Islet of Langerhans (tissue), 1 donor: ENCODE results near the gene AFF3.
"Not testable (repeated sequence)": the region's sequence is repeated elsewhere in the genome, so short reads cannot be mapped to it uniquely, and the experiment has no call there.

Source experiments
- FAIRE-seq: peaks from one replicate; lab custom pipeline; 2011; peaks lifted over from hg19 to GRCh38; lab: Jason Lieb, UNC

The AFF3 gene

DNA sequence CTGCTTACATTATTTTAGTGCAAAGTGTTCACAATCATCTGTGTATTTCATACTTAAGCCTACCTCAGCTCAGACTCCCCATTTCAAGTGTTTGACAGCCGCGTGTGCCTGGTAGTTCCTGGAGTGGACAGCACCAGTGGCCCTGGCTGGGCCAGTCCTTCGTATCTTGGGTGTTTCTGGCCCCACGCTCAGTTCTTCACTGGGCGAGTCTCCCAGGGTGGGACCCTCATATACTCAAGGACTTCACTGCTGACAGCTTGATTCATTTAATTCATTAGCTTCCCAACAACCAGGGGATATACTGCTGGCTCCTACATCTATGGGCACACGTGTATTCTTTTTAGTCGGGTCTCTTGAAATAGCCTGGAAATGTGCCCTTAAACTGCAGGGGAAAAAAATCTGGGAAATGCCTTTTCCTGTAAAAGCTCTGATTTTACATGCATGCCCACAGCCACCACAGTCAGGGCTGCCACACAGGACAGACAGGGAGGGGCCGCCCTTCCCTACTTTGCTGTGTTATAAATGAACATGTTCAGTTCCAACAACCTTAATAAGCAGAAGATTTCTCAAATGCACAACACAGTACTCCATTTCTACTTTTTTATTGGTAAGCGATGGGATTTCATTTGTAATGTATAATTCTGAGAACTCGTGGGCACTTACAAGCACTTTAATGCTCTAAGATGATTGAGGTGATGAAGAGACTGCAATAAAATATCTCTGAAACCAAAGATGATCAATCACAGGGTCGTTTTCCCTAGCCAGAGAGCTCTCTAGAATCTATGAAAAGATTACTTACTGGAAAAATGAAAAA lies 447.1 kb downstream of the AFF3 start:
- FAIRE-seq: no peak

DNA sequence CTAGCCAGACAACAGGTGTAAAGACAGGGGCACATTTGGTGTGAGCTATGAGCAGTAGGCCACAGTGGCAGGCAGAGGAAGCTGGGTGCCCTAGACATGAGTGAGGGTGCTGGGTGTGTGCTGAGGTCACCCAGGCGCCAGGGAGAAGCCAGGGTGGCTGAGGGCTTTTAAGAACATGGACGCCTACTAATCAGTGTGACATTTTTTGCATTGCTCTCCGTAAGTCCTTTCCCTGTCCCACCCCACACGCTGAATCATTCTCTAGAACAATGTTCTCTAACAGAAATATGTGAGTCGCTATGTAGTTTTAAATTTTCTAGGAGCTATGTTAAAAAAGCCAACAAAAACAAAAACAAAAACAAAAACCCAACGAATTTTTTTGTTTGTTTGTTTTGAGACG lies 448.1 kb downstream of the AFF3 start:
- no peak for FAIRE-seq

- no peak for FAIRE-seq
Observed at GRCh38 chr2:99692785-99693184, 449.6 kb downstream of the AFF3 start.

DNA sequence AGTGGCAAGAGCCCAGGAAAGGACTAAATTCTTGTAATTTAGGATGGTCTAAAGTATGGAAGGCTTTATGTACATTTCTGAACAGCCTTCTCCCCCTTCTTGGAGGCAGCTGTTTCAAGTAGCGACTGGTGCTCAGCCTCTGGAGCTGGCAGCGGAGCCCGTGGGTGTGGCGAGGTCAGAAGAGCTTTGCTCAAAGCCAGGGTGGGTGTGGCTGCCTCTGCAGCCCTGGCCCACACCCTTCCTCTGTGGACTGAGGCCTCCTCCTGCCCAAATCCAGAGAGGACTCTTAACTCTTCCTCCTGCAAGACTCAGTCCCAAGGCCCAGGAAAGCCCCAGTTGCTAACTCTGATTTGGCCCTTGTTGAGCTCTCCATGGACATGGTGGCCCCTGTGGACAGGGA lies 450.5 kb downstream of the AFF3 start:
- no peak for FAIRE-seq

- no peak for FAIRE-seq
Observed at GRCh38 chr2:99689145-99689742, 453.1 kb downstream of the AFF3 start.

DNA sequence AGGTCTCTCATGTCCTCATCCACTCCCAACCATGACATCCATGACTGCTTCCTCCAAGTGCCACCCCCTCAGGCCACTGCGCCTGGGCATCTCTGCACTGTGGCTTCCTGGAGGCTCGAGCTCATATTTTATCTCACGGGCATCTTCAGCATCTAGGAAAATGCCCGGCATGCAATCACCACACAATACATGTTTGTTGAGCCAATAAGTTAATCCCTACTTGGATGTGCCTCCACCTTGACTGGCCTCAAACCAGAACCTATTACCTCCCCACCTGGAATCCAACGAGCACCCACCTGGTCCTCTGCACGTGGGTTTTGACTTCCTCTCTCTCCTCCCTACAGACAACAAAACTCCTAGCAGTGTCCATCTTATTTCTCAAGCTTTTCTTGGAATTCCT lies 453.7 kb downstream of the AFF3 start:
- FAIRE-seq: no peak

GRCh38 chr2:99682275-99683060 lies 459.9 kb downstream of the AFF3 start:
- FAIRE-seq: no peak

- no peak for FAIRE-seq
Observed at GRCh38 chr2:99680946-99681345, 461.4 kb downstream of the AFF3 start.

- no peak for FAIRE-seq
Observed at GRCh38 chr2:99679518-99679917, 462.9 kb downstream of the AFF3 start.

- no peak for FAIRE-seq
Observed at GRCh38 chr2:99678625-99679024, 463.8 kb downstream of the AFF3 start.

DNA sequence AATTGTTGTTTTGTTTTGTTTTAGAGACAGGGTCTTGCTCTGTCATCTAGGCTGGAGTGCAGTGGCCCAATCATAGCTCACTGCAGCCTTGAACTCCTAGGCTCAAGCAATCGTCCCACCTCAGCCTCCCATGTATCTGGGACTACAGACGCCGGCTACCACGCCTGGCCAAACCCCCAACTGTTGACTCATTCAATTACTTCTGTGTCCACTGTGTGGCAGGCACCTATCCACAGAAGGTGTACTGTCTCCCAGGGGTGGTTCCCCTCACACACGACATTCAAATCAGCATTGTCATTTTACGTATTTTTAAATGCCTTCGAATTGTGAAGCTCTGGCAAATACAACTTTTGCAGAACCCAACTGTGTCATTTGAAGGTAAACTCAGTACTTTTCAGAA lies 464.6 kb downstream of the AFF3 start:
- no peak for FAIRE-seq

DNA sequence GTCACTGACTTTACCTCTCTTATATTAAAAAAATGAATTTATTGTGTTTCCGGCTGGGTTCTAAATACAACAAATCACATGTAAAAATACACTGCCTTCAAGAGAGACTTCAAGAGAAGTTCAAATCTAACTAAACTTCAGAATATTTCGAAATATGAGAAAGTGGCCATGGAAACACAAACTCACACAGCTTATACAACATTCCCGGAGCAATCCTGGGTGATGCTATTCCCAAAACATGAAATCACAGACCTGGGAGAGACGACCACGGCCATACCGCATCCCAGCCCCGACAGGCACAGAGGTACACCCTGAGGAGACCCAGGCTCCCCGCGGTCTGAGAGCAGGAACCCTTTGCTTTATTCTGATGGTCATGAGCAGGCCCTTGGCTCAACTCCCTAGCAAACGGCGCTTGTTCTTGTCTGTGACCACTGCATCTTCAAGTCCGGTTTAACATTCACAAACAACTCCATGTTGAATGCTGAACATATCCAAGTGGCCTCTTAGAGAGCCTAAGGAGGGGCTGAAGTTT lies 467.2 kb downstream of the AFF3 start:
- no peak for FAIRE-seq

DNA sequence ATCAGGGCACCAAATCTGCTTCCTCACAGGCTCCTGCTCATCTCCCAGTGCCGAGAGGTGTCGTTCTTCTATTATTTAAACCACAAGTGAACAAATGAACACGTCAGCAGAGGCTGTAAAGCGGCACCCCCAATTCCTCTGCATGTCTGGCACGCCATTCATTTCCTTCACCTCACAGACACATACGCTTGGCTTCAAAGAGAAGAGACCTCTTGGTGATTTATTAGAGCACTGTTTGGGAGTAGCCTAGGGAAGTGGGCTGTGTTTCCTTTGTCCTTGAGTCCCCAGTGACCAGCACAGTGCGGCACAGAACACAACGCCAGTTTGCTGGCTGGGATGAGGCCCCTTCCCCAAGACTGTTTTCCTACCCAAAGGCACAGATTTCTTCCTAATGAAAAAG lies 468.3 kb downstream of the AFF3 start:
- FAIRE-seq: no peak

DNA sequence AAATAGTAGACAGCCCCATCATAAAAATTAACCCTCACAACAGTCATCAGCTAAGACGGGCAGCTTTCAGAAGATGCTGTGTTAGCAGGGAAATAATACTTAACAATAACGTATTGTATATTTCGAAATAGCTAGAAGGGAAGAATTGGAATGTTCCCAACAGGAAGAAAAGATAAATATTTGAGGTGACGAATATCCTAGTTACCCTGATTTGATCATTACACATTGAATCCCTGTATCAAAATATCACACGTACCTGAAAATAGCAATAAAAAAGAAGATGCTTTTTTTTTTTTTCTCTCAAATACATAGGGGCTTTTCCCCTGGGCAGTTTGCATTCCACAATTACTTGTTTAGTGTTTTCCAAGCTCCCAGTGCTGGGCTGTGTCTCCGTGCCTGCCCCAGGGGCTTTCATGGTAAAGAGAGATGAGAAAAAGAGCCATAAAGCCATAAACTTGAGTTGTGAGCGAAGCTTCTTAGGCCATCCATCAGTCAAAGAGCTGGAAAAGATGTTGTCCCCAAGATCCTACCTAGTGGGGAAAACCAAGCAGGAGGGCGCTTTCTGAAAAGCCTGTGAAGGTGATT lies 469.5 kb downstream of the AFF3 start:
- no peak for FAIRE-seq

- no peak for FAIRE-seq
Observed at GRCh38 chr2:99670768-99671734, 471.3 kb downstream of the AFF3 start.

DNA sequence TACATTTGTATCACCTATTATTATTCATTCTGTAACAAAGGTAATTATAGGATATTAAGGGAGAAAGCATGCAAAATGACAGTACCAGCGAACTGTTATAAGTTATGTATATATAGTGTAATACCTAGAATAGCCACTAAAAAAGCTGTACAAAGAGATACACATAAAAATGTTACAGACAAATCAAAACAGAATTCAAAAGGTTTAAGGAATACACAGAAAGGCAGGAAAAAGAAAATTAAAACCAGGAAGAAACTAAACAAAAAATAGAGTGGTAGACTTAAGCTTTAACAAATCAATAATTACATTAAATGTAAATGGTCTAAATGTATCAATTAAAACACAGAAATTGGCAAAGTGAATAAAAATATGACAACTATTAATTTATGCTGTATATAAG lies 476.1 kb downstream of the AFF3 start:
- no peak for FAIRE-seq

DNA sequence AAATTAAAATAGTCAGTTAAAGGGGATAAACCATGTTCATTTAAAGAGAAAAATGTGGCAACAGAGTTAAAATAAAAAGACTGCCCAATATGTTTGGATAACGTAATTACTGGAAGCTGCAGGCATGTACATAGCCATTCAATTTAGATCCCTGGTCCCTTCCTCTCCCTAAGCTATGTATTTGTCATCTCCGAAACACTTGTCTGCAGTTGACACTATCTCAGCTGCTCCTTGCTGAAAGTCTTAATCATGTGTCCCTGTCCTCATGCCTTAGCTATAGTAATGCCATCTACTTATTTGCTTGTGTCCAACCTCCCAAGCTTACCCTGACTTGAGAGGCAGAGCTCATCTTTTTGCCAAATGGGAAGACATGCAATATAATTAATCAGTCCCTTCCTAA lies 478.7 kb downstream of the AFF3 start:
- FAIRE-seq: no peak

DNA sequence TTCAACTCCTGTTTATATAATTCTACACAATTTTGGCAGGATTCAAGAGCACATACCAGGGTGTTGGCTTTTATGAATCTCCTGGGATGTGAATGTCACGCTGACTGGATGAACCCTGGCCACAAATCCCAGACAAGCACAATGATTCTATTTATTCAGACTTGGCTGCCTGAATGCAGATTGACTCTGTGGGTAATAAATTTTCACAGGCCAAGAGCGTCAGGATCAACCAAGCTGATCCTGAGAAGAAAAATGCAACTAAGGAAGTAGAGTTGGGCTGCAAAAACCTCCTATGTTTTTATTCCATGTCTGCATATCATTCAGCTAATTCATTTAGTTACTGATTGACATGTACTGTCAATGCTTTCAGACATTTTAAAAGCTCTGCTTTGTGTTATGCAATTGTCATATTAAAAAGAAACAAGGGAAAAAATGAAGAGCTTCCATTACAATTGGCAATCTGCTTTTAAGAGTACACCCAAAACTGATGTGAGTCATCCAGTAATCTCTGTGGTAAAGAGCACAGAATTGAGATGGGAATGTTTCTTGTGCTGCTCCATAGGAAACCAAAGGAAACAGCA lies 479.5 kb downstream of the AFF3 start:
- FAIRE-seq: no peak

- FAIRE-seq: not testable (repeated sequence)
Observed at GRCh38 chr2:99661761-99662160, 480.6 kb downstream of the AFF3 start.

GRCh38 chr2:99660616-99661406 lies 481.6 kb downstream of the AFF3 start:
- FAIRE-seq: no peak
